HG03521 (cell line): Measurements from ENCODE around the gene ARHGAP26.

Experiments
- ATAC-seq: cut with Tn5 transposase; IDR thresholded peaks from one replicate; pipeline ENCODE4 v1.9.1; 2021; ENCODE audit warnings: mild to moderate bottlenecking, moderate library complexity; ENCODE audit not compliant: unreplicated experiment

The ARHGAP26 gene

DNA sequence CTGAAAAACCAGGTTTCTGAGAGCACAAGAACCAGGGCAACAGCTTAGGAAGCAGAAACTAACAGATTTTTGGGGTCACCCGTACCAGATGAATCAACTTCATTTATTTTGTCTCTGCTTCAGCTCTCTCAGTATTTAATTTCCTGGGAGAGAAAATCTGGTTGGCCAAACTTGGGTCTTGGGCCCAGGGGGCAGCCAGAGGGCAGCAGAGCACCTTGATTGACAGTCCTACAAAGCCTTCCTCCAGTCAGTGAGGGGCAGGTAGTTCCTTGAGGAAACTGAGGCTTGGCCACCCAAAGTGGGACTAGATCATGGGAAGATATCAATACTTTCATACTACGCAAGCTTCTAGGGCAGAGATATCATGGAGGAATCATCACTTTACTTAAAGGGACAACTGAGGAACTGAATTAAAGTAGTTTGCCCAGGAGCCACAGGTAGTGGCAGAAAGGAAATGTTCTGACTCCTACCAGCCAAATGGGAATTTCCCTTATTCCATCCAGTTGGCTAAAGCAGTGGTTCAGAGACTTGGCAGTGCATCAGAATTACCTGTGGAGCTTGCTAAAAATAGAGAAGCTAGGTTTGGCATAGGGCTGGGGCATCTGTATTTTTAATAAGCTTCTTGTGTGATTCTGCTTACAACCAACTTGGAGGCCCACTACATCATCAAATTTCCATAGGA is 21.5 kb upstream of the ARHGAP26 start:
- ATAC-seq: no peak

DNA sequence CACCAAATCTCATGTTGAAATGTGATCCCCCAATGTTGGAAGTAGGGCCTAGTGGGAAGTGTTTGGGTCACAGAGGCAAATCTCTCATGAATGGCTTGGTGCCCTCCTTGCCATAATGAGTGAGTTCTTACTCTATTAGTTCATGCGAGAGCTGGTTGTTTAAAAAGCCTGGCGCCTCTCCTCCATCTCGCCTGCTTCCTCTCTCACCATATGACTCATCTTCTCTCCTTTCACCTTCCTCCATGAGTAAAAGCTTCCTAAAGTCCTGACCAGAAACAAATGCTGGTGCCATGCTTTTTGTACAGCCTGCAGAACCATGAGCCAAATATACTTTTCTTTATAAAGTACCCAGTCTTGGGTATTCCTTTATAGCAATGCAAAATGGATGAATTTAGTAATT is 20.9 kb upstream of the ARHGAP26 start:
- no peak for ATAC-seq

DNA sequence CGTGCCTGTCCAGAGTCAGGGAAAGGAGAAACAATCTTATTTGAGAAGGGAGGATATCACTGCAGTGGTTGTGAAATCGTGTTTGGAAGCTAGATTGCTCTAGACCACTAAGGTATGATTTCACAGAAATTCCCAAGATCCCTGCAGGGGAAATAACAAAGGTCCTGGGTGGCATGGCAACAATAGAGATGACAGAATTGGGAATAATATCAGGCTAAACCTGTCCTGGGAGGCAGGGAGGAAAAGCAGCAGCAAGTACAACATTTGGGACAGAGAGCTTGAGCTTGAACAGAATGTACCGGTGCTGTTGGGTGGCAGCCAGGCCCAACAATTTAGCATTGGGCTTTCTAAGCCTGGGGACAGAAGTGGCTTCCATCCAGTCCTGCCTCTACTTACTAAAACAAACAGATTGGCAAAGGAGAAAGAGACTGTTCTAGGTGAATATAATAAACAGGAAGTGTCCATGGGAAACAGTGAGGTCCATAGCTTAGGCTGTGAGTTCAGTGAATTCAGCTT is 17.0 kb upstream of the ARHGAP26 start:
- ATAC-seq: no peak

DNA sequence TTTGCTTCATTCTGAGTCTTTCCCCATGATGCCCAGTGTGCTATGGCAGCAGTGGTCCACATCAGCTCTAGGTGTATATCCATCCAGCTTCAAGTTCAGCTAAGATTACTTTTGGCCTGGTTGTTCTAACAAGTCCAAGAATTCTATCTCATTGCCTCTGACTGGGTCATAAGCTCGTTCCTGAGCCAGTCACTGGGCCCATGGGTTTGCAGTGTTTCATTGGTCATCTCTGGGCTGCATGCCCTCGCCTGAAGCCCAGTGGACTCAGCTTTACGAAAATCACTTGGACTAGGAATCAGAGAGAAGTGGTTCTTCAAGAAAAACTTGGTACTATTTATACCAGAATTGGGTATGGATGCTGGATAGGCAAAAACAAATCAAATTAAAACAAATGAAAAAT is 16.1 kb upstream of the ARHGAP26 start:
- no peak for ATAC-seq

DNA sequence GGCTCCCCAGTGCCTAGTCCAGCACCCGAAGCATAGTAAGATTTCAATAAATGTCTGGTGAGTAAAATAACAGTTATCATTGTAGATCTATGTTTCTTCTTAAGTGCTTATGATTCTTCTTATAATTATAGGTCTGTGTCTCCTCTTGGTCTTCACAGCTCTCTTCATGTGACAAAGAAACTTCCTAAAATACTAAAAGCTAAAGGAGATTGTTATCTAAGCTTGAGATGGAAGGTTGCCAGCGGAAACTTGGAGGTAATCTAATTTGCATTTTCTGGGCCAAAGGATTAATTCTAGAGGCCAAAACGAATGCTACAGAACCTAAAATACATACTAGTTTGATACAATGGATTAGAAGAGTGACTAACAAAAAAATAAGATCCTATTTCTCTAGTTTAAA is 13.6 kb upstream of the ARHGAP26 start:
- no peak for ATAC-seq

DNA sequence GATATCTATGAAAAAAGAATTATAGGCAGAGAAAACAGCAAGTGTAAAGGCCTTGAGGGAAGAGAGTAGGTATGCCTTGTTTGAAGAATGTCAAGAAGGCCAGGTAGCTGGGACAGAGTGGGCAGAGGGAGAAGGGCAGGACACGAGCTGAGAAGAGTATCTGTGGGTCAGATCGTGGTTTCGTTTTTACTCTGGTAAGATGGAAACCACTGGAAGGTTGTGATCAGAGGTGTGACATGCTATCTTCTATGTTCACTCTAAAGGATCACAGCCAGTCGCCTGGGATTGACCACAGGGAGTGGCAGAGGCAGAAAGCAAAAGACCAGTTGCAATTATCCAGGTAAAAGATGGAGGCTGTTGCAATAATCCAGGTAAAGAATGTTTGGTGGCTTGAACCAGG is 12.6 kb upstream of the ARHGAP26 start:
- ATAC-seq: no peak

DNA sequence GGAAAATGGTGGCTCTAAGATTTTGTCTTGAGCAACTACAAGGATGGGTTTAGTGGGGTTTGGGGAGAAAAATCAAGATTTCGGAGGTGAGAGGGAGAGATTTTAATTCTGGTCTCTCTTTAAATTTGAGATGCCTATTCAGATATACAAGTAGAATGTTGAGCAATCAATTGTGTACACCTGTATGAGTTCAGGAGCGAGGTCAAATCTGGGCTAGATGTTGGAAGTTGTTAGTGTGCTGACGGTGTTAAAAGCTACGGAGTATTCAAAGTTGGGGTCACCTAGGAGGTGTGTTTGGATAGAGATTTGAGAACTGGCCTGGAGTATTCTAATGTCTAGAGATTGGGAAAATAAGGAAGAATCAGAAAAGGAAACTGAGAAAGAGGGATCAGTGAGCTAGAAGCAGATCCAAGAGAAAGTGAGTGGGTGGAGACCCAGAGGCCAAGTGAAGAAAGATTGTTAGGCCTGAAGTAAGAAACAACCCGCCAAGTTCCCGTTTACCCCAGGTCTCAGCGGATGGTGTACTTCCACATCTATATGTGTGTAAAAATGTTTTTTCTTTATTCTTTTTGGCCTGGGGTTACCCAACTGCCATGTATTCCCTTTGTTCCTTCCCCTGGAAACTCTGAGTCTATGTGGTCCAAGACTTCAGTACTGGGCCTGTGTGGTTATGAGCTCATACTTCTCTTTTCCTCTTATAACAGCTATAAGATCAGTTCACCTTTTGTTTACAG is 11.9 kb upstream of the ARHGAP26 start:
- no peak for ATAC-seq

DNA sequence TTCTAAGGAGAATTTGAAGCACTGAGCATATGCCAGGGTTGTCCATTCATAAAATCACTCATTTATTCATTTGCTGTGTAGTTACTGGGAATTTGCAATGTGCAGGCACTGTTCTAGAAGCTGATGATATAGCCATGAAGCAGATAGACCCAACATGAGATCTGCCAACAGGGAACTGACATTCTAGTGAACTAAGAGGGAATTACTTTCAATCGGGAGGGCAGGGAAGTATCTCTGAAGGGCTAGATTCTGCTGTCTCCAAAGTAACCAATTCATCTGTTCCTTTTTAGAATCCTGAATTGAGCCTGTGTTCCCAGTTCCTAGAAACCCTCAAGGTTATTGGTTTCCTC is 11.4 kb upstream of the ARHGAP26 start:
- ATAC-seq: no peak

DNA sequence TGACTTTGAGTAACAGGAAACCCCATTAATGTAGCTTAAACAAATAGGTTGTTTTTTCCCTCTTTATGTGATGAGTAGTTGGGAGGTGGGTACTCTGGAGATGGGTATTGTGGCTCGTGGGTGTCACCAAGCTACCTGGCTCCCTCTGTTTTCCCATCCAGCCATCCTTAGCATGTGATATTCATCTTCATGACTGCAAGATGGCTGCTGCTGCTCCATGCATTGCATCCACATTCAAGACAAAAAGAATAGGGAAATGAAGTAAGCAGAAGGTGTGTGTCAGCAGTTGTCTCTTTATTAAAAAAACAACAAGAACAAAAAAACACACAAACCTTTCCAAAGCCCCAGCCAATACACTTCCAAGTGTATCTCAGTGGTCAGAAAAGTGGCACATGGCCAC is 6.5 kb upstream of the ARHGAP26 start:
- ATAC-seq: no peak

DNA sequence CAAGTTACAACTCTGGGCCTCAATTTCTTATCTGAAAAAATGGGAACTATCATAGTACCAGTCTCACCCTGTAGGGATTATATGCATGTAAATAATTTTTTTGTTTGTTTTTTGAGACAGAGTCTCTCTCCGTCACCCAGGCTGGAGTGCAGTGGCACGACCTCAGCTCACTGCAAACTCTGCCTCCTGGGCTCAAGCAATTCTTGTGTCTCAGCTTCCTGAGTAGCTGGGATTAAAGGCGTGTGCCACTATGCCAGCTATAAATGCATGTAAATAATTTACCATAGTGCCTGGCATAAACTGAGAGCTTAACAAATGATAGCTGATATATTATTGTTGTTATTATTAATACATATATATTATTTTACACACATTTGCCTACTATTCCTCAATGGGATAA is 3.0 kb upstream of the ARHGAP26 start:
- no peak for ATAC-seq

DNA sequence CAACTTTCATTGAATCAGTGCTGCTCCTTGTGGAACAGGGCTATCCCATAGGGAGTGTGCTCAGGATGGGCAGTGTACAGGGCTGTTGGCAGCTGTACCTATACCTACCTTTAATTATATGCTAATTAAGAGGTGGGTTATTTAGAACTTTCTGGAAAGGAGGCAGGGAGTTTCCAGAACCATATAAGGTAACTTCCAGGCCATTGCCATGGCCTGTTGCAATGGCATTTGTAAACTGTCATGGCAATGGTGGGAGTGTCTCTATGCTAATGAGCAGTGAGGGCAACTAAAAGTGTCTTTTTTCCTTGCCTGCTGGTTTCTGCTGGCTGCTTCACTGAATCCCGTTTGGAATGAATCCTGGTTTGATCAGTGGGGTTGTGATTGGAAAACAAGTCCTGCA is 2.3 kb upstream of the ARHGAP26 start:
- ATAC-seq: no peak

DNA sequence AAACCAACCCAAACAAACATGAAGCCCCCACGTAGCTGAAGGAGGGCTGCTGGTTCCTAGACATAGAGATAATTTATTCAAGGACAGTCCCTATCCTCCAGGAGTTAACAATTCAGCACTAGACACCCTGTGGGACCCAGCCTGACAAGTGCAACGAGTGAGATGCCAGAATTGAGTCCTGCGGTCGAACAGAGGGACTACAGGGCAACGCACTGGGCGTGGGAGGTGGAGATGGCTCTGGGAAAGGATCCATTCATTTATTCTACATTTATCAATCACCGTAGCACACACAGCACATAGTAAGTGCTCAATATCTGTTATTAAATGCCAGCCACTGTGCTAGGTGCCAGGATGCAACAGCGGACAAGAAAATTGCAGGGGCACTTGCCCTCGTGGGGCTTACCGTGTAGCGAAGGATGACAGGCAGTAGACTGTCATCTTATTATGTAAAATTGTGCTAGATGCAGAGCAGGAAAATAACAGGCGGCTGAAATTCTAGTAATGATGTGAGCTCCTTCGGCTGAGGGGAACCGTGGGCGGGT is 855 bp upstream of the ARHGAP26 start:
- ATAC-seq: no peak

DNA sequence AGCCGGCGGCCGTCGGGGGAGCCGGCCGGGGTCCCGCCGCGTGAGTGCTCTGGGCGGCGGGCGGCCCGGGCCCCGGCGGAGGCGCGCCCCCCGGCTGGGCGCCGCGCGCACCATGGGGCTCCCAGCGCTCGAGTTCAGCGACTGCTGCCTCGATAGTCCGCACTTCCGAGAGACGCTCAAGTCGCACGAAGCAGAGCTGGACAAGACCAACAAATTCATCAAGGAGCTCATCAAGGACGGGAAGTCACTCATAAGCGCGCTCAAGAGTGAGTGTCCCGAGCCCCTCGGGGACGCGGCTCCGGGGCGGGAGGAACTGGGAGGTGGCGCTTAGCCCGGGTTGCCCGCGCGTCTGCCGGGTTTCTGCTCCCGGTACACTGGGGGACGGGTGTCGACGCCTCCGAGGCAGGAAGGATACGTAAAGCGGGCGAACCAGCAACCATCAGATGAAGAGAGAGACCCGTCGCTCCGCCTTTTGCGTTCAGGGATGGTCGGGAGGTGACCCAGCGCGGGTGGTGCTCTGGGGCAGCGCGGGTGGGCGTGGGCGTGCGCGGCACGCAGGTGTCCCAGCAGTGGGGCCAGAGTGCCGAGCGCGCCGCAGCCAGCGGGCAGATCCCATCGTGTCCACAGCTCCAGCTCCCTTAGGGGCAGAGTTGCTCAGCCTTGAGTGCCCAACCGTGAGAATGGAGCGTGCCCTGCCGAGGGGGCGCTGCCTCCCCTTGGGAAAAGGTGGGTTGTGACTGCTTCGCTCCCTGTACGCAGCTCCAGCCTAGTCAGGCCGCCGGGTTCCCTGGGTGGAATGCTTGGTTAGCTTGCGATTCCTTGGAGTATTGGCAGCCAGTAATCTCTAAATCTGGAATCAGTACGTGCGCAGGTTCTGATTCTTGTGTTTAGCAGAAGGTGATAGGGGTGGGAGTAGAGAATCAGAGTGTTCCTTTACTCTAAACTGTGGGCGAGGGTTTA is 753 bp downstream of the ARHGAP26 start:
- ATAC-seq: peak; percentile 13

DNA sequence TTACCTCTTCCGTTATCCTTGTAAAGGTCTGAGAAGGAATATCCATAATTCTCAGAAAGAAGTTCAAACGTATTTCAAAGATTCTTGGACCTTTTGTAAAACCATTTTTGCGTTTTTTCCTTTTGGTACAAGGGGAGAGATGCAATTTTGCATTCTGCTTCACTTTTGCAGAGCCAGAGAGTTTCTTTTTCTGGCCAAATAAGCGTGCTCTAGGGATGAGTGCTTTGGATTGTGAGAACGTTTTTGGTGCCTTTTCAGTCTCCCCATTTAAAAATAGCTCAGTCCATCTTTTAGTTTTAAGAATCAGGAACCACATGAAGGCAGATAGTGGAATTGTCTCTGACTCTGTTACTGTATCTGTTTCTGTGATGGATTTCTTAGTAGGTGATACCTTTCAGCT is 1.5 kb downstream of the ARHGAP26 start:
- ATAC-seq: no peak

DNA sequence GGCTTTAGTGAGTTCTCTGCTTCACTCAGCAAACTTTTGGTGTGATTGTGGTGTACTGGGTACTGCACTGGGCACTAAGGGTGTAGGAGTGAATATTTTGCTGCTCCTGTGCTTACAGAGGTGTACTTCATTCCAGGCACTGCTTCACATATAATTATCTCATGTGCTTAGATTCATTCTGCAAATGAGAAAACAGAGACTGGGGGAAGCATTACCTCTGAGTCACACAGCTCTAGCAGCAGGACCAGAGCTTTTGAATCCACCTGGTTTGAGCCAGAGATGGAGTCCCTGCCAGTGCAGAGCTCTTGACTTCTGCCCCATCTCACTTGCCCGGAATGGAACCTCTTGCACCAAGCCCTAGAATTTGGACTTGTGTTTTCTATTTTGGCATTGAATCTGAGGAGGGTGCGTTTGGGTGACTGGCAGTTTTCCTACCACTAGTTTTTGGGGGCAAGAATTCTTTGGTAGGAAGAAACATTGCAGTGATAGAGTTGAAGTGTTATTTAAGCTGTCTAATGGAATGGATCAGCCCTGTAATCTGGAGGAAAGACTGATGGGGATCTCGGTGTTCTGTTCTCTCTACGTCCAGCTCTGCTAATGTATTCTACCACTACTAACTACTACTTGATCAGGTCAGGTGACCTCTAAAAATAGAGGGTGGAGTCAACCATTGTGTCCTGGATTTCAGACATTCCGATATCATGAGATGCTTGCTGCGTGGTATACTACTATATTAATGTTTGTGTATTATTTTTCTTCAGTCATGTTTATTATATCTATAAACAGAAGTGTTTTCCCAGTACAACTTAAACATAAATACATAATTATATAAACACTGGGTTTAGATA is 2.5 kb downstream of the ARHGAP26 start:
- ATAC-seq: no peak

DNA sequence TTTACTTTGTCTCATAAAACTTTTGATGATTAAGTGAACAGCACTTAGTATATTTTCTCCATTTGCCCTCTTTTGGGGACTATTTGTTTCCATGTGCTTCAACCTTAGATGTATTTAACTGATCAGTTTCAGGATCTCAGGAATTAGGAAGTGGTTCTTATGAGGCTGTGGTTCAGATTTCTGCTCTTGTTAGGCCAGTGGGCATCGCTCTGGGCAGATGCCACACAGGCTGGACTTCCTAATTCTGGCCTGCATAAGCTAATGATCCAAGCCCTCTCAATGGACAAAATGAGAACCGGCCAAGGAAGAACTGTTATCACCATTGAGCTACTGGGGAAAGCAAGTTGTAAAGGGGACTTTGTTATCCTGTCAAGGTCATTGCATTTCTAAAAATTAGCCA is 6.9 kb downstream of the ARHGAP26 start:
- no peak for ATAC-seq

DNA sequence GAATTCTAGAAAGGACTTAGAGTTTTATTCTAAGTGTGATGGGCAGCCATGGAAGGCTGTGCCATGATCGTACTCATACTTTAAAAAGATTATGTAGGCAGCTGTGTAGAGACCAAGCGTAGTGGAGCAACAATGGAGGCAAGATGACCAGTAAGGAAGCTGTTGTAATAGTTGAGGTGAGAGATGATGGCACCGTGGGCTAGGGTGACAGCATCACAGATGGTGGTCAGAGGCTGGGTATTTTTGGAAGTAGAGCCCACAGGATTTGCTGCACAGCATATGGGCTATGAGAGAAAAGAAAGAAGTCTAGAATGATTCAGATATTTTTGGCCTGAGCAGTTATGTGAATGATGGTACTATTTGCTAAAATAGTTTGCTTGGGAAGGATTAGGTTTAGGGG is 7.7 kb downstream of the ARHGAP26 start:
- no peak for ATAC-seq

DNA sequence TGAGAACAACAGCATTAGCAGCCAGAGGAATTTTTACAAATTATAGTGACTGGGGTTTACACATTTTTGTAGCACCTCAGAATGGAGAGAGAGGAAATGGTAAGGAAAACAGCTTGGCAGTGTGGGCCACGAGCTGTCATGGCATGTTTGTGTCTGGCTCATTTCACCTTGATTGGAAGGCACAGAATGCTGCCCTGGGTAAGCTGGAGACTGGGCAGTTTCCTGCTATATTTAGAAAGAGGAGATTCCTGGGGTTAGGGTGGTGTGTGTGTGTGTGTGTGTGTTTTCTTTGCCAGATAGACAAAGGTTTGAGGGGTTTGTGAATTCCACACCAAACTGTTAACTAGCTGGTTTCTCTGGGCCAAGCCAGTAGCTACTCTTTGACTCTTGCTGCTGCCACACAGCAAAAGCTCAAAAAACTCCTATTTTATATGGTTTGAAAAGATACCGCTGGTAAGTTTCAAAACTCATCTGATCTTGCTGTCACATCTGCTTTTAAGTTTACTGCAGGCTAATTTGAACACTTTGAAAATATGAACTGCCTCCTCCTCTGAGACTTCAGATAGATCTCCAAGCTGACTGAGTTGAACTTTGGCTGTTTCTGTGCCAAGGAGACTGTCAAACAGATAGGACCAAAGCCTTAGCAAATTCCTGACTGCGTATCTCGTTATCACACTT is 9.1 kb downstream of the ARHGAP26 start:
- ATAC-seq: no peak

DNA sequence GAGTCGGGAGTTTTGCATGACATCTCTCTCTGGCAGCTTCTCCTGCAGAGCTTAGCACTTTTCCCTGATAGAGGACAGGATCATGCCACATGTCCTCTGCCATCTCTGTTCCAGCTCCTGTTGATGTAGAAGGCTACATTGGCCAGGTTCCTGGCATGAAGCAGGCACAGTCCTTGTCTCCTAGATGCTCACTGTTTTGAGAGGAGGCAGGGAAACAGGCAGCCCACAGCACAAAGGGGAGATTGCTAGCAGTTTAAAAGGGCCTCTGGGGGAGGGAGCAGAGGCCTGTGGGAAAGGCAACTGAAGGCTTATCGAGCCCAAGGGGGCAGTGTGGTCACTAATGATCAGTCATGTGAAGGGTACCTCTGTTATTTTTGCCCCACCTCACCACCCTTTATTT is 10.7 kb downstream of the ARHGAP26 start:
- ATAC-seq: no peak
